ENCODE measurements around the gene TCTA. TPM values are rescaled to one million over a fixed set of nuclear protein-coding genes. Genes with fewer than 3 reads are reported as not detected.

Gene TCTA, protein sequence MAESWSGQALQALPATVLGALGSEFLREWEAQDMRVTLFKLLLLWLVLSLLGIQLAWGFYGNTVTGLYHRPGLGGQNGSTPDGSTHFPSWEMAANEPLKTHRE
- total RNA-seq (2021) (11.6 and 12.0 TPM in 2 replicates), Bru-seq, nascent RNA (percentile 64 among the genes with signal in this experiment), BruChase-seq, experiment 1, labeled RNA remaining after a 2-hour chase (percentile 59 among the genes with signal in this experiment), BruChase-seq, experiment 2, labeled RNA remaining after a 6-hour chase (percentile 70 among the genes with signal in this experiment)
- long read RNA-seq, transcript TCTA-201 (3 exons, 2,146 nt): major isoform, 33 of 35 reads
- long read RNA-seq, partial matches to known transcripts: 0 of 35 reads
- long read RNA-seq, other reads (novel, unspliced or antisense): 2 of 35 reads

- TSS peak; percentile 52 for BruUV-seq (replicated peaks)
- intact Hi-C loops (cut with micrococcal nuclease; ENCODE audit: unreplicated experiment): loop anchor here (10.0 kb wide), 1 partner anchor 57 kb away; the partner anchor contains the start of gene GPX1
- TF ChIP-seq EZH2 (IDR thresholded peaks at IDR 0.05; ENCODE audit: borderline replicate concordance, low read depth, low read length, poor library complexity, severe bottlenecking) (no peak), CTCF (conservative IDR thresholded peaks at IDR 0.05; ENCODE audit: low read depth, low read length) (no peak)
- H3K9me3 ChIP-seq (ENCODE audit: low read depth, low read length, poor library complexity, severe bottlenecking): no peaks in the 10 kb centered on the region
- DNase-seq (ENCODE audit: low spot score): peak; percentile 98
- peak within 1 kb of the TSS; percentile 84 for H3K4me3 ChIP-seq (ENCODE audit: low read depth, low read length, poor library complexity, severe bottlenecking)
- POLR2A ChIA-PET (ENCODE audit: low non-redundant PET): interaction anchor here (0.8 kb wide), 1 partner anchor 319 kb away, joined by 4 read pairs; the partner anchor contains the start of gene QRICH1
- H3K4me1 ChIP-seq (ENCODE audit: insufficient read depth, low read length, poor library complexity, severe bottlenecking): no peaks in the 10 kb centered on the region
- H3K27ac ChIP-seq (ENCODE audit: low read depth, low read length, poor library complexity, severe bottlenecking): peak within 1 kb of the TSS; percentile 91
- no peaks in the 10 kb centered on the region for H3K27me3 ChIP-seq (replicated peaks; ENCODE audit: insufficient read depth, low read depth, low read length, poor library complexity)
- CTCF ChIA-PET: no interaction called here
- H3K36me3 ChIP-seq (ENCODE audit: insufficient read depth, low read length, poor library complexity, severe bottlenecking): no peaks in the 10 kb centered on the region
Observed at GRCh38 chr3:49411968-49412631, at the start of gene TCTA, which contains the start of gene RHOA. TCTA (plus strand) TSS chr3:49412423; CDS start chr3:49412427, 4 bp downstream. RHOA (minus strand) TSS chr3:49411976; CDS start chr3:49375589, 36,387 bp downstream.

- Histone ChIP-seq H3K4me1 (ENCODE audit: insufficient read depth, low read length, poor library complexity, severe bottlenecking) (peaks cover 12% of the 10 kb centered on the region), H3K27ac (ENCODE audit: low read depth, low read length, poor library complexity, severe bottlenecking) (no peak overlapping the region), H3K27me3 (replicated peaks; ENCODE audit: insufficient read depth, low read depth, low read length, poor library complexity) (no peaks in the 10 kb centered on the region), H3K36me3 (ENCODE audit: insufficient read depth, low read length, poor library complexity, severe bottlenecking) (peaks cover 9% of the 10 kb centered on the region), H3K4me3 (ENCODE audit: low read depth, low read length, poor library complexity, severe bottlenecking) (no peak overlapping the region), H3K9me3 (ENCODE audit: low read depth, low read length, poor library complexity, severe bottlenecking) (no peaks in the 10 kb centered on the region)
- CTCF ChIA-PET: no interaction called here
- no peak for DNase-seq (ENCODE audit: low spot score)
- no TSS peak for BruUV-seq (replicated peaks)
- intact Hi-C loops (cut with micrococcal nuclease; ENCODE audit: unreplicated experiment): no loop called here
- POLR2A ChIA-PET (ENCODE audit: low non-redundant PET): no interaction called here
- no peak for TF ChIP-seq CTCF (conservative IDR thresholded peaks at IDR 0.05; ENCODE audit: low read depth, low read length)
- no peak for TF ChIP-seq EZH2 (IDR thresholded peaks at IDR 0.05; ENCODE audit: borderline replicate concordance, low read depth, low read length, poor library complexity, severe bottlenecking)
Observed at GRCh38 chr3:49362561-49362960, 49.7 kb upstream of the TCTA start.

DNA sequence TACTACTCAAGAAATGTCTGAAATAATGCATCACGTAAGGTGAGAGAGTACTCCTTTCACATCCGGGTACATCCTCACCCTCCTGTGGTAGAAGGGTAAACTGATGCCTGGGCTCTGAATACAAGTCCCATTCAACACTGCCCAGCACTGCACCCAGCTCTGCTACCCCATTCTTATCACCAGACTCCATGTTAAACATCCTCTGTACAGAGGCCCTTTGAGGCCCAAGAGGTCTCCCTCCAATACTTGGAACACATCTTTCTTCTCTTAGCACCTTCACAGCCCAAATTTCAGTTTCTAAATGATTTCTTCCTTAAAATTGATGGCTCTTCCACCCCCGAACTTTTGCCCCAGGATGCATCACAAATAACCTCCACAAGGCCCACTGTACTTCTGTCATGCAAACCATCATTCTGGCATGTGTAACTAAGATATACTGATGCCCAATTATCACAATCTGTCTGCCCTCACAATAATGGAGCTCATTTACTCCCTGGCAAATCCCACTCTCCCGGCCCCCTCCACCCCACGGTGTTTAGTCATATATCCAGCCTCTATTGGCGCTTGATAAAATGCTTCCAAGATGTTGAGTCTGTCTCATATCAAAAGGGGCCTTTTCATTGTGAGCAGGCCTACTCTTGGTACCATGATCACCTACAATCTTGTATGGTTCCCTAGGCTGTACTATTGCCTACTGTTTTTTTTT lies 41.5 kb upstream of the TCTA start:
- intact Hi-C loops (cut with micrococcal nuclease; ENCODE audit: unreplicated experiment): no loop called here
- no peaks in the 10 kb centered on the region for H3K27me3 ChIP-seq (replicated peaks; ENCODE audit: insufficient read depth, low read depth, low read length, poor library complexity)
- POLR2A ChIA-PET (ENCODE audit: low non-redundant PET): no interaction called here

More for the DNA sequence above, 41.5 kb upstream of the TCTA start:
- peaks cover 10% of the 10 kb centered on the region for H3K36me3 ChIP-seq (ENCODE audit: insufficient read depth, low read length, poor library complexity, severe bottlenecking)
- H3K27ac ChIP-seq (ENCODE audit: low read depth, low read length, poor library complexity, severe bottlenecking): no peak overlapping the region
- H3K9me3 ChIP-seq (ENCODE audit: low read depth, low read length, poor library complexity, severe bottlenecking): no peaks in the 10 kb centered on the region
- CTCF ChIA-PET: no interaction called here
- DNase-seq (ENCODE audit: low spot score): no peak
- H3K4me1 ChIP-seq (ENCODE audit: insufficient read depth, low read length, poor library complexity, severe bottlenecking): no peaks in the 10 kb centered on the region
- no peak overlapping the region for H3K4me3 ChIP-seq (ENCODE audit: low read depth, low read length, poor library complexity, severe bottlenecking)
- no TSS peak for BruUV-seq (replicated peaks)
- TF ChIP-seq EZH2 (IDR thresholded peaks at IDR 0.05; ENCODE audit: borderline replicate concordance, low read depth, low read length, poor library complexity, severe bottlenecking): no peak
- TF ChIP-seq CTCF (conservative IDR thresholded peaks at IDR 0.05; ENCODE audit: low read depth, low read length): no peak
